ENCODE measurements around the gene SS18L1. TPM values are rescaled to one million over a fixed set of nuclear protein-coding genes. Genes with fewer than 3 reads are reported as not detected.

Gene SS18L1
- total RNA-seq, 4 donors from 2014 or later, result 14.7 to 23.2 (median 22.1) TPM

DNA sequence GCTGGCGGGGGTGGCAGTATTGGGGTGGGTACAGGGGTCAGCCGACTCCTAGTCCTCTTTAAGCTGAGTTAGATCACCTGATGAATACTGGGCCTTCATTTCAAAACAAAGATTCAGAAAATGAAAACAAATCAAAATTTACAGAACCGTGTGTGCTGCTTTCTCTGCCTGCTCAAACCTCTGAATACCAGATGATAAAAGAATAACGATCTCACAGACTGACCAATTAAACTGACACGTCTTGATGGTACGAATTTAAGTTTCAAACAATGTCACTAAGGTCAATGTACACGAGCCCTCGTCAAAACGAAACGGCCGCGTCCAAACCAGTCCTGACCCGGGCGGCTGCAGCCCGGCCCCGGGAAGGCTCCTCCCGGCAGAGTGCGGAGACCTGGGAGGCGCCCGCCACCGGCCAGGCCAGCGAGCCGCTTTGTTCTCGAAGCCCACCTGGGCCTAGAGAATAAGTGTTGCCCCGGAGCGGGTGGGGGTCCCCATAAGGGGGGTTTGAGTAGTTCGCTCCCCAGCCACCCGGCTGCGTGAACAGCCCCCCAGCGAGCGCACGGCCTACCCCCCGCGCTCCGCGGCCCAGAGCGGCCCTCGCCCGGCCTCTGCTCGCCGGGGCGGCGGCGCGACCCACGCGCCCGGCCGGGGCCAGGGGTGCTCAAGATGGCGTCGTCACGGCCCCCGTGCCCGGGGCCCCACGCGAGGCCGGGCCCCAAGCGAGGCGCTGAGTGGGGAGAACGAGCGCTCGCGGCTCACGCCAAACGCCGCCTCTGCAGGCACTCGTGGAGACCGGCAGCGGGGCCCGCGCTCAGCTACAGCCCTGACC, 1.1 kb upstream of the SS18L1 start:
- peaks cover 22 to 33% (median 27%) of the 10 kb centered on the region in 4 donors for H3K4me1 ChIP-seq
- TF ChIP-seq, protein P1, sequence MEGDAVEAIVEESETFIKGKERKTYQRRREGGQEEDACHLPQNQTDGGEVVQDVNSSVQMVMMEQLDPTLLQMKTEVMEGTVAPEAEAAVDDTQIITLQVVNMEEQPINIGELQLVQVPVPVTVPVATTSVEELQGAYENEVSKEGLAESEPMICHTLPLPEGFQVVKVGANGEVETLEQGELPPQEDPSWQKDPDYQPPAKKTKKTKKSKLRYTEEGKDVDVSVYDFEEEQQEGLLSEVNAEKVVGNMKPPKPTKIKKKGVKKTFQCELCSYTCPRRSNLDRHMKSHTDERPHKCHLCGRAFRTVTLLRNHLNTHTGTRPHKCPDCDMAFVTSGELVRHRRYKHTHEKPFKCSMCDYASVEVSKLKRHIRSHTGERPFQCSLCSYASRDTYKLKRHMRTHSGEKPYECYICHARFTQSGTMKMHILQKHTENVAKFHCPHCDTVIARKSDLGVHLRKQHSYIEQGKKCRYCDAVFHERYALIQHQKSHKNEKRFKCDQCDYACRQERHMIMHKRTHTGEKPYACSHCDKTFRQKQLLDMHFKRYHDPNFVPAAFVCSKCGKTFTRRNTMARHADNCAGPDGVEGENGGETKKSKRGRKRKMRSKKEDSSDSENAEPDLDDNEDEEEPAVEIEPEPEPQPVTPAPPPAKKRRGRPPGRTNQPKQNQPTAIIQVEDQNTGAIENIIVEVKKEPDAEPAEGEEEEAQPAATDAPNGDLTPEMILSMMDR (IDR thresholded peaks at IDR 0.05), result no peak
- TF ChIP-seq EP300 (IDR thresholded peaks at IDR 0.05; ENCODE audit: low read depth) (no peak), POLR2AphosphoS5 (IDR thresholded peaks at IDR 0.05) (no peak), POLR2A (IDR thresholded peaks at IDR 0.05) (no peak)
- in situ Hi-C loops (cut with MboI; ENCODE audit: low pct_ligation_motif_present in 1 of 4, low pct_unique_long_range_greater_than_20kb in 1 of 4, low sequenced_read_pairs in 3 of 4), result loop anchor here in 2 of 4 donors (10.0 kb wide), 2 partner anchors 118 to 128 kb away; no protein-coding TSS in a partner anchor
- peaks cover 0 to 28% (median 11%) of the 10 kb centered on the region in 4 donors for H3K36me3 ChIP-seq
- WGBS, 2 donors (ENCODE audit: low coverage in 1 of 2), result 1% methylated on average over 30 of the region's 71 CpGs; no CpG with 5 or more reads in 1 of the 2 donors
- peak overlapping the region; percentile 93 to 97 (median 95) for H3K27ac ChIP-seq
- peak; percentile 36 for DNase-seq
- intact Hi-C loops (cut with DNase I; ENCODE audit: low total_unique reads), result no loop called here
- H3K4me3 ChIP-seq, result peak overlapping the region; percentile 89 to 98 (median 94)
- H3K27me3 ChIP-seq, result no peaks in the 10 kb centered on the region
- no peaks in the 10 kb centered on the region for H3K9me3 ChIP-seq

DNA sequence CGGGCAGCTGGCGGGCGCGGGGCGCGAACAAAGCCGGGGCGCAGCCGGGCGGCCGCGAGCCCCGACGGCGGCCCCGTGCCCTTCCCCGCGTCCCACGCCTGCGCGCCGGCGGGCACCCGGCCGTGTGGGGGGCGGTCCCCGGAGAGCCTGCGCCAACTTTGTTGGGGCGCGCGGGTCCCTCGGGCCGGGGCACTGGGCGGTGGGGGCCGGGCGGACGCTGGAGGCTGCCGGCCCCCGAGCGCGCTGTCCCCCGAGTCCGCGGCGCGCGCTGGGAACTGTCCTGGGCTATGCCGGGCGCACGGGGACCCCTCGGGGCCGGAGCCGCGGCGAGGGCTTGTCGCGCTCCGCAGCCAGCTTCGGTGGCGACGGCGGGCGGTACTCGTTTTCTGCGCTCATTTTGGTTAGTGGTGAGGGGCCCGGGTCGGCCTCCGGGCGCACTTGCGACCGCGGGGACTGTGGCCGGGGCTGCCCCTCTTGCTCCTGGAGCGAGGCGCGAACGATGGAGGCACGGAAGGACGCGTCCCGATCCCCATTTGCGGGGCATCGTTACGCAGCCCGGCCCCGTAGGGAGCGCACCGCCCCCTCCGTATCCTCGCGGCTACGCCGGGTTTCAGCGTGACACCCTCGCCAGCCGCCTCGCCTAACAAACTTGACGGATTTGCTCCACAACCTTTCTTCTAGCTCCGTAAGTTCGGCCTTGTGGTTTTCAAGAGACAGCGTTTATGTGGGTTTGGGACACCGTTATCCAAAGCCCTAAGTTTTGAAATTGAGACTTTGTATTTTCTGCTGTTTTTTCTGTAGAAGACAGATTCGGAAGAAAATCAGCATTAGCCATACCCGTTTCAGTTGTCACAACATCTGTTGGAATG, 622 bp downstream of the SS18L1 start:
- peak; percentile 23 to 55 (median 34) for TF ChIP-seq POLR2AphosphoS5 (IDR thresholded peaks at IDR 0.05)
- no peak for TF ChIP-seq EP300 (IDR thresholded peaks at IDR 0.05; ENCODE audit: low read depth)
- H3K27me3 ChIP-seq, result no peaks in the 10 kb centered on the region
- peaks cover 22 to 33% (median 27%) of the 10 kb centered on the region in 4 donors for H3K4me1 ChIP-seq
- DNase-seq, result peak; percentile 62
- intact Hi-C loops (cut with DNase I; ENCODE audit: low total_unique reads), result no loop called here
- H3K9me3 ChIP-seq, result no peaks in the 10 kb centered on the region
- in situ Hi-C loops (cut with MboI; ENCODE audit: low pct_ligation_motif_present in 1 of 4, low pct_unique_long_range_greater_than_20kb in 1 of 4, low sequenced_read_pairs in 3 of 4), result loop anchor here in 2 of 4 donors (10.0 kb wide), 2 partner anchors 119 to 129 kb away; no protein-coding TSS in a partner anchor
- H3K36me3 ChIP-seq, result peaks cover 0 to 13% (median 5%) of the 10 kb centered on the region in 4 donors
- 1 to 8% methylated on average over 4 to 59 of the region's 104 CpGs for WGBS, 2 donors (ENCODE audit: low coverage in 1 of 2)
- peak overlapping the region; percentile 25 to 98 (median 92) for H3K4me3 ChIP-seq
- peak overlapping the region; percentile 93 to 97 (median 95) for H3K27ac ChIP-seq

DNA sequence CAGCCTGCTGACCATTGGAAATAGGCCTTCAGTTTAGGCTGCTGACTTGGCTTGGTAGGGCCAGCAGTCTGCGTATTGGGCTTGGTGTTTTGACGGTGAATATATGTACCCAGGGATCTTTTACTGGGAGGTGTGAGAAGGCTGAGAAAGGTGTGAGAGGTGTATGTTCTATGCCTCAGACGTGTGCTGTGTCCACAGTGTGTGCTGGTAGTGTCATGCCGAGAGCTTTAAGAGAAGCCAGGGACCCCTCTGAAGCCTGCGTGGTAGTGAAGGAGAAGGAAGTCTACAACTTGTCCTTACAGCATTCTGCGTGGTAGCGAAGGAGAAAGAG, 2.1 kb downstream of the SS18L1 start:
- no peaks in the 10 kb centered on the region for H3K36me3 ChIP-seq
- TF ChIP-seq EP300 (IDR thresholded peaks at IDR 0.05; ENCODE audit: low read depth) (no peak), POLR2A (IDR thresholded peaks at IDR 0.05) (no peak), POLR2AphosphoS5 (IDR thresholded peaks at IDR 0.05) (no peak)
- TF ChIP-seq, protein P1 (IDR thresholded peaks at IDR 0.05), result no peak
- no peak for DNase-seq
- H3K27me3 ChIP-seq, result no peaks in the 10 kb centered on the region
- in situ Hi-C loops (cut with MboI; ENCODE audit: low pct_ligation_motif_present in 1 of 4, low pct_unique_long_range_greater_than_20kb in 1 of 4, low sequenced_read_pairs in 3 of 4) (loop anchor here in 2 of 4 donors (10.0 kb wide), 2 partner anchors 121 to 131 kb away; no protein-coding TSS in a partner anchor), intact Hi-C loops (cut with DNase I; ENCODE audit: low total_unique reads) (no loop called here)
- H3K27ac ChIP-seq, result no peak overlapping the region
- H3K4me1 ChIP-seq, result peaks cover 21 to 32% (median 27%) of the 10 kb centered on the region in 4 donors
- H3K4me3 ChIP-seq, result no peak overlapping the region
- 94% methylated on average over 7 of the region's 7 CpGs; no CpG with 5 or more reads in 1 of the 2 donors for WGBS, 2 donors (ENCODE audit: low coverage in 1 of 2)
- H3K9me3 ChIP-seq, result no peaks in the 10 kb centered on the region

DNA sequence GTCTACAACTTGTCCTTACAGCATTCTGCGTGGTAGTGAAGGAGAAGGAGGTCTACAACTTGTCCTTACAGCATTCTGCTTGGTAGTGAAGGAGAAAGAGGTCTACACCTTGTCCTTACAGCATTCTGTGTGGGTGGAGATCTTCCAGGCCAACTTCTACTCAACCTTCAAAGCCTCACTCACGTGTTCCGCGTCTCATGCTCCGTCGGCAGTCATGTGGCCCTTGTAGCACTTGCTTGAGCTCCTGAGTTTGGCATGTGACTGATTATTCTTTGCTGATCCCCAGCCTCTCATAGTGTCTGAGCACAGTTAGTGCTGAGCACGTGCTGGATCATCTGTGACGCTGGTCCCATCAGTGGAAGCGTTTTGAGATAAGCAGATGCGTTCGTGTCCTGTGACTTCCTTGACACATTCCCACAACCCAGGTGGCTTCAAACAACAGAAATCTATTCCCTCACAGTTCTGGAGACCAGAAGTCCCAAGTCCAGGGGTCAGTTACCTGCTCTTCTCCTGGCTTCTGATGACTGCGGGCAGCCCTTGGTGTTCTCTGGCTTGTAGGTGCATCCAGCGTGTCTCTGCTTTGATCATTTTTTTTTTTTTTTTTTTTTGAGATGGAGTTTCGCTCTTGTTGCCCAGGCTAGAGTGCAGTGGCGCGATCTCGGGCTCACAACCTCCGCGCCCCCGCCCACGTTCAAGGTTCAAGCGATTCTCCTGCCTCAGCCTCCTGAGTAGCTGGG, 2.6 kb downstream of the SS18L1 start:
- 96 to 97% methylated on average over 6 to 22 of the region's 22 CpGs for WGBS, 2 donors (ENCODE audit: low coverage in 1 of 2)
- H3K36me3 ChIP-seq, result no peaks in the 10 kb centered on the region
- in situ Hi-C loops (cut with MboI; ENCODE audit: low pct_ligation_motif_present in 1 of 4, low pct_unique_long_range_greater_than_20kb in 1 of 4, low sequenced_read_pairs in 3 of 4) (loop anchor here in 2 of 4 donors (10.0 kb wide), 2 partner anchors 121 to 131 kb away; no protein-coding TSS in a partner anchor), intact Hi-C loops (cut with DNase I; ENCODE audit: low total_unique reads) (no loop called here)
- H3K9me3 ChIP-seq, result no peaks in the 10 kb centered on the region
- H3K4me1 ChIP-seq, result peaks cover 16 to 26% (median 23%) of the 10 kb centered on the region in 4 donors
- H3K4me3 ChIP-seq, result no peak overlapping the region
- H3K27ac ChIP-seq, result no peak overlapping the region
- no peak for DNase-seq
- TF ChIP-seq EP300 (IDR thresholded peaks at IDR 0.05; ENCODE audit: low read depth) (no peak), POLR2AphosphoS5 (IDR thresholded peaks at IDR 0.05) (no peak), POLR2A (IDR thresholded peaks at IDR 0.05) (no peak)
- TF ChIP-seq, protein P1 (IDR thresholded peaks at IDR 0.05), result no peak
- no peaks in the 10 kb centered on the region for H3K27me3 ChIP-seq
